Panc1 (cell line): ENCODE measurements around the gene FUT7. TPM values are rescaled to one million over a fixed set of nuclear protein-coding genes. Genes with fewer than 3 reads are reported as not detected.

Experiments
- ATAC-seq: fragments of 200-7000 bp; cut with Tn5 transposase; 2 replicates; pipeline ENCODE4 v1.9.1; 2020; ENCODE audit warnings: mild to moderate bottlenecking, moderate library complexity
- BruUV-seq: library from RNA; stranded (reverse); fragments of 400-500 nt; replicated peaks from 2 replicates; lab custom pipeline; 2021; lab: Mats Ljungman, UMichigan
- CTCF ChIA-PET: fragments of 300-600 bp; sonication (Branson Sonifier 250); formaldehyde crosslinking; loops from one replicate; lab custom pipeline; 2022; ENCODE audit warnings: antibody characterized with exemption; lab: Charles Lee
- POLR2A ChIA-PET: fragments of 300-600 bp; sonication (Branson Sonifier 250); formaldehyde crosslinking; loops from one replicate; lab custom pipeline; 2022; ENCODE audit warnings: antibody characterized with exemption; lab: Charles Lee
- DNase-seq: peaks from one replicate; pipeline ENCODE4 v3.0.0-alpha.2; 2010; ENCODE audit warnings: low read depth, low spot score
- H3K27ac ChIP-seq: 2 replicates; pipeline ENCODE4 v1.5.1; 2011; ENCODE audit warnings: mild to moderate bottlenecking, low read length, inconsistent platforms
- H3K27me3 ChIP-seq: fragments of 200-500 bp; sonication (Bioruptor generic); 2 replicates; pipeline ENCODE4 v1.6.0; 2014; ENCODE audit warnings: low read length, inconsistent platforms; ENCODE audit not compliant: control insufficient read depth, insufficient read depth
- H3K36me3 ChIP-seq: fragments of 200-500 bp; sonication (Bioruptor generic); 2 replicates; pipeline ENCODE4 v1.5.1; 2014; ENCODE audit warnings: inconsistent platforms, mild to moderate bottlenecking, low read length, moderate library complexity; ENCODE audit not compliant: control insufficient read depth, insufficient read depth
- H3K4me1 ChIP-seq: 2 replicates; pipeline ENCODE4 v1.5.1; 2011; ENCODE audit warnings: inconsistent platforms, mild to moderate bottlenecking, low read length, moderate library complexity; ENCODE audit not compliant: control insufficient read depth, insufficient read depth
- H3K4me3 ChIP-seq, 2 experiments: 2 replicates each; pipeline ENCODE4 v1.5.1; 2011 to 2012; ENCODE audit warnings: low read depth in 2 of 2, low read length in 2 of 2, mild to moderate bottlenecking in 2 of 2, inconsistent platforms in 1 of 2, moderate library complexity in 1 of 2
- H3K9me3 ChIP-seq: fragments of 200-500 bp; sonication (Bioruptor generic); 2 replicates; pipeline ENCODE4 v1.5.1; 2014; ENCODE audit warnings: low read depth, mild to moderate bottlenecking, inconsistent platforms, low read length, moderate library complexity; ENCODE audit not compliant: control insufficient read depth, insufficient read depth
- POLR2AphosphoS5 ChIP-seq: IDR thresholded peaks from 2 replicates; pipeline ENCODE4 v1.6.1; 2012; ENCODE audit warnings: mild to moderate bottlenecking, low read depth, low read length, moderate library complexity
- REST ChIP-seq, 2 experiments: IDR thresholded peaks; 2 replicates each; pipeline ENCODE4 v1.6.1; 2011 to 2012; ENCODE audit warnings: low read depth in 2 of 2, control low read depth in 1 of 2, low read length in 1 of 2, mild to moderate bottlenecking in 1 of 2, moderate library complexity in 1 of 2; ENCODE audit not compliant: insufficient read depth in 1 of 2
- SIN3A ChIP-seq: IDR thresholded peaks from 2 replicates; pipeline ENCODE4 v1.6.1; 2012; ENCODE audit warnings: low read depth, mild to moderate bottlenecking, low read length, moderate library complexity, borderline replicate concordance; ENCODE audit not compliant: insufficient read depth
- TCF7L2 ChIP-seq: IDR thresholded peaks from 2 replicates; pipeline ENCODE4 v1.6.1; 2011; ENCODE audit warnings: mild to moderate bottlenecking, low read depth, low read length, inconsistent platforms
- in situ Hi-C: cut with HindIII; loops from 2 replicates; pipeline ENCODE4 v1.10.0; 2016; ENCODE audit warnings: low sequenced_read_pairs, low pct_unique_long_range_greater_than_20kb
- intact Hi-C: fragments of 100-400 bp; cut with micrococcal nuclease; formaldehyde crosslinking; loops from one replicate; pipeline ENCODE4 v1.10.0; 2022; ENCODE audit not compliant: unreplicated experiment
- total RNA-seq: library from RNA; stranded (reverse); gene quantifications from one replicate; pipeline ENCODE4 v1.2.1, GENCODE V29; 2021; ENCODE audit not compliant: unreplicated experiment
- TF ChIP-seq, protein P1 (sequence below): fragments of 450-650 bp; IDR thresholded peaks from 2 replicates; pipeline ENCODE4 v1.5.1; 2017; ENCODE audit warnings: mild to moderate bottlenecking

FUT7 gene
- total RNA-seq, 1 experiment from 2014 or later = not detected

GRCh38 chr9:136985853-136986252 is 46.0 kb downstream of the FUT7 start:
- DNase-seq (no peak), ATAC-seq (no peak)
- intact Hi-C loops (no loop called here), in situ Hi-C loops (no loop called here)
- ChIA-PET CTCF (no interaction called here), POLR2A (no interaction called here)
- Histone ChIP-seq H3K36me3 (no peaks in the 10 kb centered on the region), H3K9me3 (no peaks in the 10 kb centered on the region), H3K27me3 (no peaks in the 10 kb centered on the region), H3K4me1 (no peaks in the 10 kb centered on the region), H3K27ac (no peak overlapping the region), H3K4me3 (no peak overlapping the region)
- BruUV-seq = no TSS peak
- TF ChIP-seq POLR2AphosphoS5 (no peak), TCF7L2 (no peak), SIN3A (no peak), REST (IDR thresholded peaks at IDR 0.05; ENCODE audit: insufficient read depth in 1 of 2, low read depth in 2 of 2, low read length in 1 of 2) (no peak)
- TF ChIP-seq, protein P1, sequence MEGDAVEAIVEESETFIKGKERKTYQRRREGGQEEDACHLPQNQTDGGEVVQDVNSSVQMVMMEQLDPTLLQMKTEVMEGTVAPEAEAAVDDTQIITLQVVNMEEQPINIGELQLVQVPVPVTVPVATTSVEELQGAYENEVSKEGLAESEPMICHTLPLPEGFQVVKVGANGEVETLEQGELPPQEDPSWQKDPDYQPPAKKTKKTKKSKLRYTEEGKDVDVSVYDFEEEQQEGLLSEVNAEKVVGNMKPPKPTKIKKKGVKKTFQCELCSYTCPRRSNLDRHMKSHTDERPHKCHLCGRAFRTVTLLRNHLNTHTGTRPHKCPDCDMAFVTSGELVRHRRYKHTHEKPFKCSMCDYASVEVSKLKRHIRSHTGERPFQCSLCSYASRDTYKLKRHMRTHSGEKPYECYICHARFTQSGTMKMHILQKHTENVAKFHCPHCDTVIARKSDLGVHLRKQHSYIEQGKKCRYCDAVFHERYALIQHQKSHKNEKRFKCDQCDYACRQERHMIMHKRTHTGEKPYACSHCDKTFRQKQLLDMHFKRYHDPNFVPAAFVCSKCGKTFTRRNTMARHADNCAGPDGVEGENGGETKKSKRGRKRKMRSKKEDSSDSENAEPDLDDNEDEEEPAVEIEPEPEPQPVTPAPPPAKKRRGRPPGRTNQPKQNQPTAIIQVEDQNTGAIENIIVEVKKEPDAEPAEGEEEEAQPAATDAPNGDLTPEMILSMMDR = no peak

GRCh38 chr9:136985027-136985602 is 46.8 kb downstream of the FUT7 start:
- in situ Hi-C loops (no loop called here), intact Hi-C loops (no loop called here)
- H3K4me1 ChIP-seq = no peaks in the 10 kb centered on the region
- no peak overlapping the region for H3K4me3 ChIP-seq
- BruUV-seq = no TSS peak
- H3K27ac ChIP-seq = no peak overlapping the region
- TF ChIP-seq REST (IDR thresholded peaks at IDR 0.05; ENCODE audit: insufficient read depth in 1 of 2, low read depth in 2 of 2, low read length in 1 of 2) (no peak), POLR2AphosphoS5 (no peak), SIN3A (no peak), TCF7L2 (no peak)
- TF ChIP-seq, protein P1 = no peak
- DNase-seq = no peak
- no peaks in the 10 kb centered on the region for H3K36me3 ChIP-seq
- POLR2A ChIA-PET = no interaction called here
- no peaks in the 10 kb centered on the region for H3K9me3 ChIP-seq
- CTCF ChIA-PET = interaction anchor here (0.6 kb wide), 1 partner anchor 51 kb away, joined by 5 read pairs; no protein-coding TSS in a partner anchor
- ATAC-seq = no peak
- no peaks in the 10 kb centered on the region for H3K27me3 ChIP-seq
